Epidermal melanocyte (primary cell): ENCODE measurements around the gene NRL.

ENCODE experiments used
- DNase-seq: peaks from one replicate; pipeline ENCODE4 v3.0.0; 2011; ENCODE audit warnings: low spot score; ENCODE audit not compliant: insufficient read length

NRL gene

DNA sequence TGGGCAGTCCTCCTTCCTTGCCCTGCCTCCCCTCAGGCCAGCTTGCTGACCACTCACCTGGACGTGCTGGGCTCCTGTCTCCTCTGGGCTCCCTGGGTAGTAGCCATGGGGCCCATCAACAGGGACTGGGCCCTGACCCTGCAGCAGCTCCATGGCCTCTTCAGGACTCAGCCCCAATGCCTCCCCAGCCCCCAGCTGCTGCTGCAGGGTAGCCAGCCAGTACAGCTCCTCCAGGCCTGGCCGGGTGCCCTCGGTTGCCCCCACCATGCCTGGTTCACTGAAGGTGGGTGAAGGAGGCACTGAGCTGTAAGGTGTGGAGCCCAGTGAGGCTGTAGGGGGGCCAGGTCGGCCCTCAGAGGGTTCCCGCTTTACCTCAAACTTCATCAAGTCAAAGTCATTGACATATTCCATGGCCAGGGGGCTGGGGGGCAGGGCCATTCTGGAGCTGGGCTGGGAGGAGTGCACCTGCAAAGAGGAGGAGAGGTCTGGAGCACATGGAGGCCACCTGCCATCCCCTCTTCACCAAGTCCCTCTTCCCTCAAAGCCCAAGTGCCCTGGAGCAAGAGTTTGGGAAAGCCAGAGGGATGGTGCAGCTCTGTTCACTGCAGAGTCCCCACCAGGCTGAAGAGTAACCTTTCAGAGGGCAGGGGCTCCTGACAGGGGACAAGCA is 32.2 kb downstream of the NRL start:
- no peak for DNase-seq

- DNase-seq, result no peak
Measured at GRCh38 chr14:24081739-24082211, 33.0 kb downstream of the NRL start.

- DNase-seq, result no peak
Measured at GRCh38 chr14:24080888-24081738, 33.6 kb downstream of the NRL start.

GRCh38 chr14:24080142-24080530 is 34.6 kb downstream of the NRL start:
- DNase-seq, result no peak

DNA sequence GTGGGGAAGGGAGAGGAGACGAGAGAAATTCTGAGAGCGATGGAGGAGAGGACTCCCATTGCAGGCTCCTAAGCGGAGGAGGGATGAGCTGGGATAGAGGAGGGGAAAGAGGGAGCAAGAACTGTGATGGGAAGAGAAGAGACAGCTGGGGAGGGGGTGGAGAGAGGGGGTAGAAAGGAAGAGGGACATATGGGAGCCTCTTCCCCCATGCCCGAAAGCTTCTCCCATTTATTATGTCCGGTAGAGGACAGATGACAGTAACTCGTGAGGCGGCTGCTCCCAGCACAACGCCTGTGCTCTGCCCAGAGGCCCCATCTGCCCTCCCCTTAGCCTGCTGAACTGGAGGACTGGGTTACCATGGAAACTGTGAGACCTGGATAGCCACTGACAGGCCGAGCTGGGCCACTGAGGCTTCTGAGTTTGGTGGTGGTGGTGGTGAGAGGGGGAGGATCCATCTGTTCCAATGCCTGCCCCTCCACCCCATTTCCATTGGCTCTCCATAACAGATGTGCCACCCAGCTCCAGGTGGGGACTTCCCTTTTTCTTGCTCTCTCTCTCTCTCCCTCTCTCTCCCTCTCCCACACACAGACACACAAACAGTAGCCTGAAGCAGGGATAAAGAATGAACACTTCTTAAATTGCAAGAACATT is 35.1 kb downstream of the NRL start:
- DNase-seq, result no peak

GRCh38 chr14:24078146-24078545 is 36.6 kb downstream of the NRL start:
- no peak for DNase-seq

DNA sequence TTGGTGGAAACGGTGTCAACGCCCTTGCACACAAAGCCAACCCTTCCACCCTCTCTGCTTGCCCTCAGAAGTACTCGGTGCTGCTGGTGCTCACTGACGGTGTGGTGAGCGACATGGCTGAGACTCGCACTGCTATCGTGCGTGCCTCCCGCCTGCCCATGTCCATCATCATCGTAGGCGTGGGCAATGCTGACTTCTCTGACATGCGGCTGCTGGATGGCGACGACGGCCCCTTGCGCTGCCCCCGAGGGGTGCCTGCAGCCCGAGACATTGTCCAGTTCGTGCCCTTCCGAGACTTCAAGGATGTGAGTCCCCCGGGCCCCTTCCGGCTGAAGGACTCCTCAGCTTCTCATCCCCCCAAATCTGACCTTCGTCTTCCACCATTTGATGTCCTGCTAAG is 37.7 kb downstream of the NRL start:
- DNase-seq, result no peak

- no peak for DNase-seq
Measured at GRCh38 chr14:24076302-24076601, 38.5 kb downstream of the NRL start.

DNA sequence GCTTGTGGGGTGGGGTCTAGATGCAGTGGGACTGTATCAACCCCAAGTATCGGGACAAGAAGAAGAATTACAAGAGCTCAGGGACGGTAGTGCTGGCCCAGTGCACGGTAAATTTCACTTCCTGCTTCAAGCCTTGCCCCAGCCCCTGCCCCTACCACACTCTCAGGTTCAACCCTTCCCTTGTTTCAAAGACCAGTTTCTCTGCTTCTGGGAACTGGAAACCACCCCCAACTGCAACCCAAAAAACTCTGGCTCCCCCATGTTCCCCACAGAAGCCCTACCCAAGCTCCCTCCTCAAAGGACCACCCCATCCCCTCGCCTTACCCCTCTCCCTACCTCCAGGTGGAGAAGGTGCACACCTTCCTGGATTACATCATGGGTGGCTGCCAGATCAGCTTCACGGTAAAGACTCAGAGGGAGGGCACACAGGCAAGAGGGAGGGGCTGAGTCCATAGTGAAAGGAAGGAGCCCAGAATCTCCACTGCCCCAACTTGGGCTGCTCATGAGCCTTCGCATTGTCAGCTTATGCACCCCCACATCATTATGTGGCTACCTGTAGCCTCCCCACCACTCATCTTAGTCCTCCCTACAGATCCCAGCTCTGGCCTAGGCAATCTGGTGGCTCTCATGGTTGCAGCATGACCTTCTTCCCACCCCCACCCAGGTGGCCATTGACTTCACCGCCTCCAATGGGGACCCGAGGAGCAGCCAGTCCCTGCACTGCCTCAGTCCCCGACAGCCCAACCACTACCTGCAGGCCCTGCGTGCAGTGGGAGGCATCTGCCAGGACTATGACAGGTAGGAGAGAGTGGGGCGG is 39.1 kb downstream of the NRL start:
- no peak for DNase-seq

- DNase-seq, result no peak
Measured at GRCh38 chr14:24074625-24075484, 39.9 kb downstream of the NRL start.

DNA sequence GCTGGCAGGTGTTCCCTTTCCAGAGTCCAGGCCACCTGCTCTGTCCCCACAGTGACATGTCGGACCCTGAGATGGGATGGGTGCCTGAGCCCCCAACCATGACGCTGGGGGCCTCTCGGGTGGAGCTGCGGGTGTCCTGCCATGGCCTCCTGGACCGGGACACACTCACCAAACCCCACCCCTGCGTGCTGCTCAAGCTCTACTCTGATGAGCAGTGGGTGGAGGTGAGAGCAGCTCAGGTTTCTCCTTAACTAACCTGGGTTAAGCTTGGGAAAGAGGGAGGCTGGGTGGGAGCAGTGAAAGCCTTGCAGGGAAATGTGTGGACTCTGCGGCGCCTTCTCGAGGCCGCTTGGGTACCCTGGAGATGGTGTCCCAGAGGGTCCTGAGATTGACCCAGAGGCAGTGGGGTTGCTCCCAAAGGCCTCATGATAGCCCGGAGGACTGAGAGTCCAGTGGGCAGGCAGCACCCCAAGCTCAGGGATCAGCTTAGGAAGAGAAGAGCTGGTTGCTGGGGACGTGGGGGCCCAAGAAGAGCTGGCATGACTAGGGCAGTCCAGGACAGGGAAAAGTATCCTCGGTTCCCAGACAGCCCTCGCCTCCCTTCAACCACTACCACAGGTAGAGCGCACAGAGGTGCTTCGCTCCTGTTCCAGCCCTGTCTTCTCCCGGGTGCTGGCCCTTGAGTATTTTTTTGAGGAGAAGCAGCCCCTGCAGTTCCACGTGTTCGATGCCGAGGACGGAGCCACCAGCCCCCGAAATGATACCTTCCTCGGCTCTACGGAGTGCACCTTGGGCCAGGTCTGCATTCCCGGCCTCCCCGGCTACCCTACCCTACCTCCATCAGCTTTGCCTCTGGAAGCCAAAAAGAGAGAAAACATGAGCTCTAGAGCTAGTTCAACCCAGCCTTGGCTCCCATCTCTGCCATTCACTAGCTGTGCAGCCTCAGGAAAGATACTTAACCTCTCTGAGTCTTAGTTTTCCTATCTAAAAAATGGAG is 41.6 kb downstream of the NRL start:
- no peak for DNase-seq

DNA sequence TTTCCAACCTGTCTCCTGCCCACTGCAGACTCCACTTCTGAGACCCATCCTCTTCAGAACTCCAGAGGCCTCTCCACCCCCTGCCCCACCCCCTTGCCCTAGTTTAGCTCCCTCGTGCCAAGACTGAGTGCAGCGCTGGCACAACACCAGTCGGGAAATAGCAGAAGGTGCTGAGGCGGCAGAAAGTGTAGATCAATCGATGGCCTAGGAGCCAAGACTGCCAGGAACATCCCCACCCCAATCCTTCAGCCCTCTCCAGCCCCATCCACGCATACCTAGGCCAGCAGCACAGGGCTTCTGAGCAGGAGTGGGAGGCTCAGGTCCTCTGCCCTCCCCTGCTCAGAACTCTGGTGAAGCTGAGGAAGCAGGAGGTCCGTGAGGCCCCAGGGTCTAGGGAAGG is 42.3 kb downstream of the NRL start:
- DNase-seq, result no peak

- DNase-seq, result no peak
Measured at GRCh38 chr14:24071836-24072430, 42.8 kb downstream of the NRL start.

DNA sequence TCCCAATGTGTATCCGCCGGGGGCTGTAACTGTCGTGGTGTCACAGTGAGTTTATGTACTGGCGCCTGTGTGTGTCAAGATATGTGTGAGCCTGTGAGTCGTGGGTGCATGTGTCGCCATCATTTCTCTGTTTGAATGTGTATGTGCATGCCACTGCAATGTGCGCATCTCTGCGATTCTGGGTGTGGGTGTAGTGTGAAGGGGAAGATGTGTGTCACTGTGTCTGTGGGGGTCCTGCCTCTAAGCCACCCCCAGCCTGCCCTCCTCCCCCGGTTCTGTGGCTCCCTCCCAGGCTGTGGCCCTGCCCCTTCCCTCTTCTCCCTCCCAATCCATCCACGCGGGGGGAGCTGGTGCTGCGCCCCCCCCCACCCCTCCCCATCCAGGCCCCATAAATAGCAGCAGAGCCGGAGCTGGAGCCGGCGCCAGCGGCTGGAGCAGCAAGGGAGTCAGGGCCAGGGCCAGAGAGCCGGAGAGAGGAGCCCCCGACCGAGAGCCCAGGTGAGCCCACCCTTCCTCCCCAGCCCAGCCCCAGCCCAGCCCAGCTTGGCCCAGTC is 43.5 kb downstream of the NRL start, which contains the start of gene CPNE6:
Gene CPNE6 (plus strand): TSS at position 419 of the 554 bp plus-strand sequence. CDS start 1,375 bp downstream, outside the sequence.
- no peak for DNase-seq

DNA sequence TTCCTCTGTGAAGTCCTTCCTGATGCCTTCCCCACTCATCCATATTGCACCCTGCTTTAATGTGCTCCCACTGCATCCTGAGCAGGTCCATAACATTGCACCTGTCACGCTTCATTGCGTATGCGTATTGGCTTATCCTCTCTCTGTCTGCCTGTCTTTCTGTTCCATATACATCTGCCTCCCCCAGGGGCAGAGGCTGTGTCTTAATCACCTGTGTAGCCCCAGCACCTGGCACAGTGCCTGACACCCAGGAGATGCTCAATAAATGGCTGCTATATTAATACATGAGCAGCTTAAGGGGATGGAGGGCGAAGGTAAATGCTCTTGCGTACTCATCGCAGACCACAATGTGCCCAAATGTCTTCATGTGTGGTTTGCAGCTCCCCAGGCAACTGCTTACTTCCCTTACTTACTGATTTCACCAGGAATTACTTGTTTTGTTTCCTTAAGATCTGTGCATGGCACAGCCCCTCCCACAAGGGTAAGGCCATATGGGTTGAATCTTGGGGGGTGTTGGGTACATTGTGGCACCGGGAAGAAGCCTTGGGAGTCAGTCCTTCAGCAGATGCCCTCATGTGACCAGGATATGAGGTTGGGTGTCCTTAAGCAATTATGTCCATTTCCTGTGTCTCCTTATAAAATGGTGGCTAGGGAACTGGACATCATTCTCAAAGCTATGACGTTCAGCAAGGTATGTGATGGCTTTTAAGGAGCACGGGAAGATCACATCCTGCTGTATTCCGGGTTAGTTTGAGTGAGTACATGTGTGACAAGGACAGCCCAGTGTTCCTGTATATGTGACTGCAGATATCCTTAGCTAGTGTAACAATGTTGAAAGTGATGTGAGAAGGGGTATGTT is 44.2 kb downstream of the NRL start:
- DNase-seq, result no peak

GRCh38 chr14:24069411-24069735 is 45.4 kb downstream of the NRL start:
- DNase-seq, result no peak

GRCh38 chr14:24068711-24069410 is 45.9 kb downstream of the NRL start:
- DNase-seq, result no peak
